ENCODE data around the gene DNAL4. TPM values are rescaled to one million over a fixed set of nuclear protein-coding genes. Genes with fewer than 3 reads are reported as not detected.
A peak's percentile ranks its signal among the peaks of the same experiment; 100 is the strongest.

The DNAL4 gene
- total RNA-seq, 2 experiments from 2014 or later, result 5.9 to 8.0 TPM

- peaks cover 19% of the 10 kb centered on the region for H3K4me1 Mint-ChIP-seq (ENCODE audit: low read depth)
- H3K27me3 Mint-ChIP-seq (ENCODE audit: low read depth), result no peaks in the 10 kb centered on the region
- no peak overlapping the region for H3K4me3 Mint-ChIP-seq
- no peak for DNase-seq
- H3K36me3 Mint-ChIP-seq (ENCODE audit: low read depth), result no peaks in the 10 kb centered on the region
- CTCF ChIA-PET, result no interaction called here
- intact Hi-C loops (cut with micrococcal nuclease), result loop anchor here (2.0 kb wide), 1 partner anchor 41 kb away; the partner anchor contains the start of gene SUN2
- H3K9me3 Mint-ChIP-seq, result peaks cover 4% of the 10 kb centered on the region
- no peak overlapping the region for H3K27ac Mint-ChIP-seq
These were observed 1.6 kb upstream of the DNAL4 start for GRCh38 chr22:38795569-38795968.

GRCh38 chr22:38793317-38793716 is 626 bp downstream of the DNAL4 start:
- Mint-ChIP-seq H3K9me3 (no peaks in the 10 kb centered on the region), H3K4me3 (peak overlapping the region; percentile 76), H3K27me3 (ENCODE audit: low read depth) (no peaks in the 10 kb centered on the region), H3K4me1 (ENCODE audit: low read depth) (peaks cover 12% of the 10 kb centered on the region), H3K27ac (no peak overlapping the region), H3K36me3 (ENCODE audit: low read depth) (no peaks in the 10 kb centered on the region)
- intact Hi-C loops (cut with micrococcal nuclease), result no loop called here
- CTCF ChIA-PET, result no interaction called here
- DNase-seq, result no peak

GRCh38 chr22:38792833-38793232 is 1.1 kb downstream of the DNAL4 start:
- Mint-ChIP-seq H3K4me1 (ENCODE audit: low read depth) (peaks cover 8% of the 10 kb centered on the region), H3K4me3 (peak overlapping the region; percentile 76), H3K36me3 (ENCODE audit: low read depth) (no peaks in the 10 kb centered on the region), H3K27me3 (ENCODE audit: low read depth) (no peaks in the 10 kb centered on the region), H3K27ac (no peak overlapping the region), H3K9me3 (no peaks in the 10 kb centered on the region)
- CTCF ChIA-PET, result interaction anchor here (1.2 kb wide), 1 partner anchor 10 kb away, joined by 5 read pairs; no protein-coding TSS in a partner anchor
- intact Hi-C loops (cut with micrococcal nuclease), result no loop called here
- no peak for DNase-seq

GRCh38 chr22:38789606-38790005 is 4.3 kb downstream of the DNAL4 start:
- no peak for DNase-seq
- peaks cover 7% of the 10 kb centered on the region for H3K4me1 Mint-ChIP-seq (ENCODE audit: low read depth)
- H3K27me3 Mint-ChIP-seq (ENCODE audit: low read depth), result no peaks in the 10 kb centered on the region
- no peaks in the 10 kb centered on the region for H3K9me3 Mint-ChIP-seq
- H3K27ac Mint-ChIP-seq, result no peak overlapping the region
- intact Hi-C loops (cut with micrococcal nuclease), result no loop called here
- CTCF ChIA-PET, result interaction anchor here (1.2 kb wide), 1 partner anchor 21 kb away, joined by 3 read pairs; no protein-coding TSS in a partner anchor
- no peak overlapping the region for H3K4me3 Mint-ChIP-seq
- H3K36me3 Mint-ChIP-seq (ENCODE audit: low read depth), result no peaks in the 10 kb centered on the region

GRCh38 chr22:38788846-38789245 is 5.1 kb downstream of the DNAL4 start:
- Mint-ChIP-seq H3K4me3 (no peak overlapping the region), H3K36me3 (ENCODE audit: low read depth) (no peaks in the 10 kb centered on the region), H3K27ac (no peak overlapping the region), H3K4me1 (ENCODE audit: low read depth) (peaks cover 7% of the 10 kb centered on the region), H3K27me3 (ENCODE audit: low read depth) (no peaks in the 10 kb centered on the region), H3K9me3 (no peaks in the 10 kb centered on the region)
- no peak for DNase-seq
- CTCF ChIA-PET, result no interaction called here
- intact Hi-C loops (cut with micrococcal nuclease), result no loop called here

- intact Hi-C loops (cut with micrococcal nuclease), result no loop called here
- no peak for DNase-seq
- CTCF ChIA-PET, result no interaction called here
- Mint-ChIP-seq H3K4me3 (no peak overlapping the region), H3K27ac (no peak overlapping the region), H3K27me3 (ENCODE audit: low read depth) (no peaks in the 10 kb centered on the region), H3K9me3 (no peaks in the 10 kb centered on the region), H3K4me1 (ENCODE audit: low read depth) (peaks cover 7% of the 10 kb centered on the region), H3K36me3 (ENCODE audit: low read depth) (no peaks in the 10 kb centered on the region)
These were observed 5.7 kb downstream of the DNAL4 start for GRCh38 chr22:38788021-38788816.

GRCh38 chr22:38786631-38787030 is 7.3 kb downstream of the DNAL4 start:
- no peaks in the 10 kb centered on the region for H3K27me3 Mint-ChIP-seq (ENCODE audit: low read depth)
- no peak for DNase-seq
- H3K27ac Mint-ChIP-seq, result no peak overlapping the region
- no peak overlapping the region for H3K4me3 Mint-ChIP-seq
- no peaks in the 10 kb centered on the region for H3K36me3 Mint-ChIP-seq (ENCODE audit: low read depth)
- H3K9me3 Mint-ChIP-seq, result no peaks in the 10 kb centered on the region
- CTCF ChIA-PET, result interaction anchor here (0.8 kb wide), 1 partner anchor 17 kb away, joined by 3 read pairs; no protein-coding TSS in a partner anchor
- H3K4me1 Mint-ChIP-seq (ENCODE audit: low read depth), result peaks cover 9% of the 10 kb centered on the region
- intact Hi-C loops (cut with micrococcal nuclease), result no loop called here

- Mint-ChIP-seq H3K4me3 (no peak overlapping the region), H3K4me1 (ENCODE audit: low read depth) (peaks cover 9% of the 10 kb centered on the region), H3K36me3 (ENCODE audit: low read depth) (no peaks in the 10 kb centered on the region), H3K27me3 (ENCODE audit: low read depth) (no peaks in the 10 kb centered on the region), H3K9me3 (no peaks in the 10 kb centered on the region), H3K27ac (no peak overlapping the region)
- CTCF ChIA-PET, result interaction anchor here (0.6 kb wide), 1 partner anchor 365 kb away, joined by 4 read pairs; no protein-coding TSS in a partner anchor
- no peak for DNase-seq
- intact Hi-C loops (cut with micrococcal nuclease), result no loop called here
These were observed 9.1 kb downstream of the DNAL4 start for GRCh38 chr22:38784856-38785255.

GRCh38 chr22:38784035-38784434 is 9.9 kb downstream of the DNAL4 start:
- Mint-ChIP-seq H3K4me1 (ENCODE audit: low read depth) (peaks cover 9% of the 10 kb centered on the region), H3K4me3 (no peak overlapping the region), H3K9me3 (no peaks in the 10 kb centered on the region), H3K27me3 (ENCODE audit: low read depth) (no peaks in the 10 kb centered on the region), H3K27ac (no peak overlapping the region), H3K36me3 (ENCODE audit: low read depth) (no peaks in the 10 kb centered on the region)
- CTCF ChIA-PET, result interaction anchor here (1.2 kb wide), 1 partner anchor 15 kb away, joined by 4 read pairs; no protein-coding TSS in a partner anchor
- intact Hi-C loops (cut with micrococcal nuclease), result no loop called here
- no peak for DNase-seq

- H3K4me3 Mint-ChIP-seq, result no peak overlapping the region
- CTCF ChIA-PET, result interaction anchor here (1.2 to 1.3 kb wide), 2 partner anchors 9 to 14 kb away, joined by 4 to 5 read pairs; no protein-coding TSS in a partner anchor
- no peak for DNase-seq
- no peak overlapping the region for H3K27ac Mint-ChIP-seq
- peaks cover 9% of the 10 kb centered on the region for H3K4me1 Mint-ChIP-seq (ENCODE audit: low read depth)
- no peaks in the 10 kb centered on the region for H3K27me3 Mint-ChIP-seq (ENCODE audit: low read depth)
- H3K36me3 Mint-ChIP-seq (ENCODE audit: low read depth), result no peaks in the 10 kb centered on the region
- intact Hi-C loops (cut with micrococcal nuclease), result no loop called here
- H3K9me3 Mint-ChIP-seq, result no peaks in the 10 kb centered on the region
These were observed 10.8 kb downstream of the DNAL4 start for GRCh38 chr22:38783095-38783615.

- no peak for DNase-seq
- no peaks in the 10 kb centered on the region for H3K9me3 Mint-ChIP-seq
- no peak overlapping the region for H3K27ac Mint-ChIP-seq
- H3K4me3 Mint-ChIP-seq, result no peak overlapping the region
- CTCF ChIA-PET, result interaction anchor here (1.3 kb wide), 1 partner anchor 10 kb away, joined by 5 read pairs; no protein-coding TSS in a partner anchor
- intact Hi-C loops (cut with micrococcal nuclease), result no loop called here
- no peaks in the 10 kb centered on the region for H3K27me3 Mint-ChIP-seq (ENCODE audit: low read depth)
- H3K4me1 Mint-ChIP-seq (ENCODE audit: low read depth), result peaks cover 9% of the 10 kb centered on the region
- H3K36me3 Mint-ChIP-seq (ENCODE audit: low read depth), result no peaks in the 10 kb centered on the region
These were observed 11.4 kb downstream of the DNAL4 start for GRCh38 chr22:38782402-38783094.

GRCh38 chr22:38781033-38781432 is 12.9 kb downstream of the DNAL4 start:
- intact Hi-C loops (cut with micrococcal nuclease), result no loop called here
- CTCF ChIA-PET, result no interaction called here
- Mint-ChIP-seq H3K9me3 (no peaks in the 10 kb centered on the region), H3K4me1 (ENCODE audit: low read depth) (peaks cover 9% of the 10 kb centered on the region), H3K27me3 (ENCODE audit: low read depth) (no peaks in the 10 kb centered on the region), H3K36me3 (ENCODE audit: low read depth) (no peaks in the 10 kb centered on the region), H3K27ac (no peak overlapping the region), H3K4me3 (no peak overlapping the region)
- DNase-seq, result no peak
